Measurements from ENCODE around the gene ABCG1. TPM values are rescaled to one million over a fixed set of nuclear protein-coding genes. Genes with fewer than 3 reads are reported as not detected.
A peak's percentile ranks its signal among the peaks of the same experiment; 100 is the strongest.

Gene ABCG1
- total and polyA plus RNA-seq, 2 experiments from 2014 or later, result 8.4 to 10.7 TPM

- no peaks in the 10 kb centered on the region for H3K27me3 ChIP-seq
- no peaks in the 10 kb centered on the region for H3K9me2 ChIP-seq (replicated peaks; ENCODE audit: insufficient read depth)
- H3K4me1 ChIP-seq (ENCODE audit: insufficient read depth), result peaks cover 43% of the 10 kb centered on the region
- TF ChIP-seq EZH2 (IDR thresholded peaks at IDR 0.05; ENCODE audit: borderline replicate concordance) (no peak), CTCF (IDR thresholded peaks at IDR 0.05; ENCODE audit: poor library complexity) (no peak), EZH2phosphoT487 (IDR thresholded peaks at IDR 0.05; ENCODE audit: low read depth, severe bottlenecking, unreplicated experiment) (no peak)
- peak overlapping the region; percentile 27 for H3K27ac ChIP-seq
- WGBS (ENCODE audit: low lambda C conversion rate, missing lambda C conversion rate), result 93% methylated on average over 13 of the region's 16 CpGs
- no peaks in the 10 kb centered on the region for H3K79me2 ChIP-seq
- no peak overlapping the region for H2AFZ ChIP-seq
- no peaks in the 10 kb centered on the region for H3K36me3 ChIP-seq (replicated peaks; ENCODE audit: insufficient read depth, low read depth)
- DNase-seq (ENCODE audit: low spot score), result no peak
- no peaks in the 10 kb centered on the region for H4K20me1 ChIP-seq (ENCODE audit: insufficient read depth, poor library complexity, severe bottlenecking)
- H3K4me3 ChIP-seq, result no peak overlapping the region
- H3K4me2 ChIP-seq, result peak overlapping the region; percentile 14
- no peaks in the 10 kb centered on the region for H3K9me3 ChIP-seq (ENCODE audit: low read depth)
These were observed 93.7 kb downstream of the ABCG1 start for GRCh38 chr21:42312626-42313104.

GRCh38 chr21:42313501-42313969 lies 94.6 kb downstream of the ABCG1 start:
- H2AFZ ChIP-seq, result no peak overlapping the region
- H3K36me3 ChIP-seq (replicated peaks; ENCODE audit: insufficient read depth, low read depth), result no peaks in the 10 kb centered on the region
- H3K4me2 ChIP-seq, result peak overlapping the region; percentile 57
- H4K20me1 ChIP-seq (ENCODE audit: insufficient read depth, poor library complexity, severe bottlenecking), result no peaks in the 10 kb centered on the region
- no peak overlapping the region for H3K4me3 ChIP-seq
- no peak overlapping the region for H3K27ac ChIP-seq
- H3K27me3 ChIP-seq, result no peaks in the 10 kb centered on the region
- H3K4me1 ChIP-seq (ENCODE audit: insufficient read depth), result peaks cover 43% of the 10 kb centered on the region
- DNase-seq (ENCODE audit: low spot score), result no peak
- TF ChIP-seq EZH2 (IDR thresholded peaks at IDR 0.05; ENCODE audit: borderline replicate concordance) (no peak), CTCF (IDR thresholded peaks at IDR 0.05; ENCODE audit: poor library complexity) (no peak), EZH2phosphoT487 (IDR thresholded peaks at IDR 0.05; ENCODE audit: low read depth, severe bottlenecking, unreplicated experiment) (no peak)
- H3K9me2 ChIP-seq (replicated peaks; ENCODE audit: insufficient read depth), result no peaks in the 10 kb centered on the region
- 48% methylated on average over 13 of the region's 13 CpGs for WGBS (ENCODE audit: low lambda C conversion rate, missing lambda C conversion rate)
- H3K79me2 ChIP-seq, result no peaks in the 10 kb centered on the region
- H3K9me3 ChIP-seq (ENCODE audit: low read depth), result no peaks in the 10 kb centered on the region

- no peak overlapping the region for H3K4me3 ChIP-seq
- WGBS (ENCODE audit: low lambda C conversion rate, missing lambda C conversion rate), result 79% methylated on average over 6 of the region's 6 CpGs
- H3K27me3 ChIP-seq, result no peaks in the 10 kb centered on the region
- H4K20me1 ChIP-seq (ENCODE audit: insufficient read depth, poor library complexity, severe bottlenecking), result no peaks in the 10 kb centered on the region
- H3K9me3 ChIP-seq (ENCODE audit: low read depth), result no peaks in the 10 kb centered on the region
- TF ChIP-seq EZH2phosphoT487 (IDR thresholded peaks at IDR 0.05; ENCODE audit: low read depth, severe bottlenecking, unreplicated experiment), result no peak
- no peak for TF ChIP-seq CTCF (IDR thresholded peaks at IDR 0.05; ENCODE audit: poor library complexity)
- no peak for TF ChIP-seq EZH2 (IDR thresholded peaks at IDR 0.05; ENCODE audit: borderline replicate concordance)
- H2AFZ ChIP-seq, result no peak overlapping the region
- H3K36me3 ChIP-seq (replicated peaks; ENCODE audit: insufficient read depth, low read depth), result no peaks in the 10 kb centered on the region
- H3K4me1 ChIP-seq (ENCODE audit: insufficient read depth), result peaks cover 39% of the 10 kb centered on the region
- peak overlapping the region; percentile 84 for H3K27ac ChIP-seq
- DNase-seq (ENCODE audit: low spot score), result no peak
- no peaks in the 10 kb centered on the region for H3K79me2 ChIP-seq
- H3K4me2 ChIP-seq, result peak overlapping the region; percentile 57
- no peaks in the 10 kb centered on the region for H3K9me2 ChIP-seq (replicated peaks; ENCODE audit: insufficient read depth)
These were observed 95.8 kb downstream of the ABCG1 start for GRCh38 chr21:42314616-42315295.
